ENCODE measurements around the gene TMEM59.
"Not testable (repeated sequence)": the region's sequence is repeated elsewhere in the genome, so short reads cannot be mapped to it uniquely, and the experiment has no call there.

Gene TMEM59

DNA sequence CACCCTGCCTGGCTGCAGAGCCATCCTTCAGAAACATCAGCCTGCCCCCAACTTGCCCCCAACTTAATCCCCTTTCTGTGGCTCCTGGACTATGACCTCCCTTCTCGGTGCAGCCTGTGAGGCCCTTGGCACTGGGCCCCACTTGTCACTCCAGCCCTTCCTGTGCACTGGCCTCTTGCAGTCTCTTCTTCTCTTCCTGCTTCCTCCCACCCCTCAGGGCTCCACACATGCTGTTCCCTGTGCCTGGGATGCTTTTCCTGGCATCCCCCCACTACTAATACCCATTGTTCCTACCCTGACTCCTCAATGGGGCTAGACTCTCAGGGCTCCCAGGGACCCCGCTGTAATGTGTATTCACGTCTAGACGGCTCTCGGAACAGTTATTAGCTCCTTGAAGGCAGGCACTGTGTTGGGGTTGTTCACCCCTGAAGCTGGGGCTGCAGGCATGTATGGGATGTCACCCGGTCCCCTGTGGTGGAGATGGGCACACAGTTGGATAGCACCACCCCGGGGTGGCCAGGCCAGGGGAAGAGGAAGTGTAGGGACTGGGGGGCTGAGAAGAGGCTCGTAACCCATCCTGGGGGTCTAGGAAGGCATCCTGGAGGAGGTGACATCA lies 39.5 kb downstream of the TMEM59 start:
- DNase-seq (ENCODE audit: low spot score) = no peak

DNA sequence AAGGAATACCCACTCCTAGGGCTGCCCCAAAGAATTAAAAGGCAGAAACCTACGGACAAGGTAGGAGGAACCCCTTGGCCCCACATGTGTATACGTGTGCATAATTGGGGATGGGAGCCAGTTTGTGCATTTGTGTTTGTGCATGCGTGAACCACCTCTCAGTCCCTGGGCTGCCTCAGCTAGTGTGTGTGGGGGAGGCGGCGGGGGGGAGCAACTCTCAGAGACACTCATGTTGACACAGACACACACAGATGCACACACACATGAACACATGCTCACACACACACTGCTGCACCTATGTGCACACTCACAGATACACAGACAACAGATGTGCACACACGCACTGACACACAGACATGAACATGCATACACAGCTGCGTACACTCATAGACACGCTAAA lies 40.1 kb downstream of the TMEM59 start:
- DNase-seq (ENCODE audit: low spot score) = no peak

DNA sequence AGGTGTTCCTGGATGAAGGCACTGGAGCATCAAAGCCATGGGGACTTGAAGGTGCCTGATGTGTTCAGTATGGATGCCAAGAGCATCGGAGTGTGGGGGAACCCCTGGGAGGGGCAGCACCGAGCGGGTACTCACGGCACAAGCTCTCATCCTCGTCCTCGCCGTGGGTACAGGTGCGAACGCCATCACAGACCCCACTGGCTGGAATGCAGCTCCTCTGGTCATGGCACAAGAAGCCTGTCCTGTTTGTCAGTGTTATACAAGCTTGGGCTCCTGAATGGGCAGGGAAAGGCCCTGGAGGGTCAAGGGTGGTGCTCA lies 41.0 kb downstream of the TMEM59 start:
- no peak for DNase-seq (ENCODE audit: low spot score)

DNA sequence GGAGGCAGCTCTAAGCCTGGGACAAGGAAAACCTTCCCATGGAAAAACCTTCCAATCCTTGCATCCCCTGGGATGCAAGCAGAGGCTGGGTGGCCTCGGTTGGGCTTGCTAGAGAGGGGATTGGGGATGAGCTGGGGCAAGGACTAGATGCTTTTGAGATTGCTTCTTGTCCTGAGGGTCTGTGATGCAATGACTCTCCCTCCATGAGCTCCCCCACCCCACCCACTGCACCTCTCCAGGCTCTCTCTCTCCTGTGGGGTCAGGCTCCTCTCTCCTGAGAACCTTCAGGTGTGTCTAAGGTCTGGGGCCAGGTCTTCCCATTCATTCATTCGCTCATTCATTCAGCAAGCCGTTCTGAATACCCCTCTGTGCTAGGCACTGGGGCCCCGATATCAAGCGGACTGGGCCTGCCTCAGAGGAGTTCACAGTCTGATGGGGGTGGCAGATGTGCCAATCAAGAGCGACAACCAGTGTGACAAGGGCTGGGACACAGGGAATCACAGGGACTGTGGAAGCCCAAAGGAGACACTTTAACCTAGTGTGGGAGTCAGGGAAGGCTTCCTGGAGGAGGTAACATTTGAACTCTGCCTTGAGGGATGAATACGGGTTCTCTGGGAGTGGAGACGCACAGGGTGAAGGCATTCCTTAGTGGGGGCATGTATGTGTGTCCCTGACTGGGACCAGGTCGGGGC lies 41.5 kb downstream of the TMEM59 start:
- DNase-seq (ENCODE audit: low spot score) = no peak

DNA sequence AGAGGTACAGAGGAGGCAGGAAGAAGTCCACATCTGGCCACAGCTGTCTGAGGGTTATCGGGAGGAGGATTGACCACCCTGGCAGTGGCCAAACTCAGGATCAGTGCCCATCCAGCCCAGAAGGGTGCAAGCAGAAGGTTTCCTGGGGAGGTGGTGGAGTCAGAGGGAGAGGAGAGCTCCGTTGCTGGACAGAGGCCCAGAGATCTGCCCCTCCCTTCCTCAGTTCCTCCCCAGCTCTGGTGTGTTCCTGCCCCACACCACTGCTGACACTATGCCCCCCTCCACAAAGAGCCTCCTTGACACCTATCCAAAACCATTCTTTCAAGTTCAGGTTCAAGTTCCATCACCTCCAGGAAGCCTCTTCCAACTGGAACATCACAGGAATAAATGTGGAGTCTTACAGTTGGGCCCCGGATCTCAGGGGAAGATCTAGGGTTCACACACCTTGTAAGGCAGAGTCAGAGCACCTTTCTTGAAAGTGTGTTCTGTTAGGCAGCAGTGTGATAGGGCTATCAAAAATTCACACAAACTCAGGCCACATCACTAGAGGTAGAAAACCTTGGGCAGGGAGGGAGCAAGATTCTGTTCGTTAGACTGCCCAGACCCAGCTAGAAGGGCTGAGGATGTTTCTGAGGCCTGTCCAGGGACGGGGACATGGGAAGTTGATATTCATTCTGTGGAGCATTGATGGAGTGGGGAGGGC lies 42.4 kb downstream of the TMEM59 start:
- no peak for DNase-seq (ENCODE audit: low spot score)

DNA sequence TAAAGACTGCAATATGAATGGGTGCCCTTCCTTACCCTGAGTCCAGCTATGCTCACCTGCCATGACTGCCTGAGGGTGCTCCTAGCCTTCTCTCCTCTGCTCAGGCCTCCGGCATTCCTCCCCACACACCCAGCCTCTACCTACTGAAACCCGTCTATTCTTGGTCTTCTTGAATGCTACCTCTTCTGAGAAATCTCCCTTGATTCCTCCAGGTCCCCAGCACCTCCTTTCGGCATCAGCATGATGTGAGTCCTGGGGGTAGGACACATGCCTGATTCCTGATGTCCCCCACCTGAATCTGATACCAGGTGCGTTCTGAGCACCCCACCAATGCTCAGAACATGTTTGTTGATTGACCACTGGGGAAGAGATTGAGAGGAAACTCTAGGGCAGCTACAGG lies 43.6 kb downstream of the TMEM59 start:
- DNase-seq (ENCODE audit: low spot score) = no peak

DNA sequence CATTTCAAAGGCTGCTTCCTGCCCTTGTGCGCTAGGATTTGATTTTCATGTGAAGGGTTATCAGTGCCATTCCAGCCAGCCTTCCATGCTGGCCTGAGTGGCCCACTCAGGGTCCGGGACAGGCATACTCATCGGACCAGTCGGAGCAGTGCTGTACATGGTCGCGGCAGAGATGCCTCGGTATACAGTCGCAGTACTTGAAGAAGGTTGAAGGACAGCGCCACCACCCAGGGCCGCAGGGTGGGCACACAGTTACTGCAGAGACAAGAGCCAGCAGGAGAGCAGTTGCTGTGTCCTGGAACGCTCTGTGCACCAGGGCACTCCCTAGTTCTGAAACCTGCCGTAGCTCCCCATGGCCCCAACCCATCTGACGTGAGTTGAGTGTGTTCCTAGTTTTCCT lies 44.1 kb downstream of the TMEM59 start:
- no peak for DNase-seq (ENCODE audit: low spot score)

DNA sequence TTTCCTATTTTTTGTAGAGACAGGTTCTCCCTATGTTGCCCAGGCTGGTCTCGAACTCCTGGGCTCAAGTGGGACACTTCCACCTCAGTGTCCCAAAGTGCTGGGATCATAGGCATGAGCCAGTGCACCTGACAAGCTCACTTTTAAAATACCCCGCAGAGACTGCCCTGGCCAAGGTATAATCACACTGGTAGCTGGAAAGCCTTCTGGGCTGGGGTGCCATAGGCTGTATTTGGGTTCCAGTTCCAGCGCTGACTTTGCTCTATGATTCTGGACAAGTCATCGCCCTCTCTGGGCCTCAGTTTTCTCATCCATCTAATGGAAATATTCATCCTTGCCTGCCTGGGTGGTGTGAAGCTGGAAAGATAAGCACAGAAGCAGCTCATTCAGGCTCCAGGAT lies 45.4 kb downstream of the TMEM59 start:
- no peak for DNase-seq (ENCODE audit: low spot score)

DNA sequence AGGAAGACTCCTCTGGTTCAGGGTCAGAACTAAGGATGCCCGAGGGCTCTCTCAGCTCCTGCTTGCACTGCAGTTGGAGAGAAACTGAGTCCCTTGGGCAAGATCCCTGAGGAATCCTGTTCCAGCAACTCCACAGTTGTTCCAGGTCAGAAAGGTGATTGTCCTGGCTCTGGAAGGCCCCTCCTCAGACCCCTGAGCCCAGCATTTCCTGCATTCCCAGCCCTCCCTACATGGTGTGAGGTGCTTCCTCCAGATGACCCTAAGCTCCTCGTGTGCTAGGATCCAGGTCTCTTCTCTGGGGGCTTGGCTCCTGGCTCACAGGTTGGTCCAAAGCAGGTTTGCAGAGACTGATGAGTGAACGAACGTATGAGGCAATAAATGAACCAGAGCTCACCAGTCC lies 46.5 kb downstream of the TMEM59 start:
- DNase-seq (ENCODE audit: low spot score) = no peak

DNA sequence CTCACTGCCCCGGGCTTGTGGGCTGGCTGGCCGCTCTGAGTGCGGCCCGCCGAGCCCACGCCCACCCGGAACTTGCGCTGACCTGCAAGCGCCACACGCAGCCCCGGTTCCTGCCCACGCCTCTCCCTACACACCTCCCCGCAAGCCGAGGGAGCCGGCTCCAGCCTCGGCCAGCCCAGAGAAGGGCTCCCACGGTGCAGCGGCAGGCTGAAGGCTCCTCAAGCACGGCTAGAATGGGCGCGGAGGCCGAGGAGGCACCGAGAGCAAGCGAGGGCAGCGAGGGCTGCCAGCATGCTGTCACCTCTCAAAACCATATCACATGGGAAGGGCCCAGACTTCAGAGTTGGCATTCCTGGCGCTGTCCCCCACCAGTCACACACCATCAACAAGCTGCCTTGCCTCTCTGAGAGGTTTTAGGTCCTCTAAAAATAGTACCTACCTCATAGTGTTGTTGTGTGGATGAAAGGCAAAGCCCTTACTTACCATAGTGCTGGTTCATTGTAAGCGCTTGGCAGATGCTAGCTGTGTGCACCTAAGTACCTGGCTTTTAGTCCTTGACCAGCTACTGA lies 48.4 kb downstream of the TMEM59 start:
- no peak for DNase-seq (ENCODE audit: low spot score)

DNA sequence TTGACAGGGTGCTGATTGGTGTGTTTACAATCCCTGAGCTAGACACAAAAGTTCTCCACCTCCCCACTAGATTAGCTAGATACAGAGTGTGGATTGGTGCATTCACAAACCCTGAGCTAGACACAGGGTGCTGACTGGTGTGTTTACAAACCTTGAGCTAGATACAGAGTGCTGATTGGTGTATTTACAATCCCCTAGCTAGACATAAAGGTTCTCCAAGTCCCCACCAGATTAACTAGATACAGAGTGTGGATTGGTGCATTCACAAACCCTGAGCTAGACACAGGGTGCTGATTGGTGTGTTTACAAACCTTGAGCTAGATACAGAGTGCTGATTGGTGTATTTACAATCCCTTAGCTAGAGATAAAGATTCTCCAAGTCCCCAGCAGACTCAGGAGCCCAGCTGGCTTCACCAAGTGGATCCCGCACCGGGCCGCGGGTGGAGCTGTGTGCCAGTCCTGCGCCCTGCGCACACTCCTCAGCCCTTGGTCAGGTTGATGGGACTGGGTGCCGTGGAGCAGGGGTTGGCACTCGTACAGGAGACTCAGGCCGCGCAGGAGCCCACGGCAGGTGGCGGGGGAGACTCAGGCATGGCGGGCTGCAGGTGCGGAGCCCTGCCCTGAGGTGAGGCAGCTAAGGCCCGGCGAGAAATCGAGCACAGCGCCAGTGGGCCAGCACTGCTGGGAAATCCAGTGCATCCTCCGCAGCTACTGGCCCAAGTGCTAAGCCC lies 49.1 kb downstream of the TMEM59 start:
- DNase-seq (ENCODE audit: low spot score) = not testable (repeated sequence)

DNA sequence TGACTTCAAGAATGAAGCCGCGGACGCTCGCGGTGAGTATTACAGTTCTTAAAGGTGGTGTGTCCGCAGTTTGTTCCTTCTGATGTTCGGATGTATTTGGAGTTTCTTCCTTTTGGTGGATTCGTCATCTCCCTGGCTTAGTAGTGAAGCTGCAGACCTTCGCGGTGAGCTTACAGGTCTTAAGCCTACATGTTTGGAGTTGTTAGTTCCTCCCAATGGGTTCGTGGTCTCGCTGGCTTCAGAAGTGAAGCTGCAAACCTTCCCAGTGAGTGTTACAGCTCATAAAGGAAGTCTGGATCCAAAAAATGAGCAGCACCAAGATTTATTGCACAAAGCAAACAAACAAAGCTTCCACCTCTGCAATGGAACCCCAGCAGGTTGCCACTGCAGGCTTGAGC lies 49.8 kb downstream of the TMEM59 start:
- no peak for DNase-seq (ENCODE audit: low spot score)

DNA sequence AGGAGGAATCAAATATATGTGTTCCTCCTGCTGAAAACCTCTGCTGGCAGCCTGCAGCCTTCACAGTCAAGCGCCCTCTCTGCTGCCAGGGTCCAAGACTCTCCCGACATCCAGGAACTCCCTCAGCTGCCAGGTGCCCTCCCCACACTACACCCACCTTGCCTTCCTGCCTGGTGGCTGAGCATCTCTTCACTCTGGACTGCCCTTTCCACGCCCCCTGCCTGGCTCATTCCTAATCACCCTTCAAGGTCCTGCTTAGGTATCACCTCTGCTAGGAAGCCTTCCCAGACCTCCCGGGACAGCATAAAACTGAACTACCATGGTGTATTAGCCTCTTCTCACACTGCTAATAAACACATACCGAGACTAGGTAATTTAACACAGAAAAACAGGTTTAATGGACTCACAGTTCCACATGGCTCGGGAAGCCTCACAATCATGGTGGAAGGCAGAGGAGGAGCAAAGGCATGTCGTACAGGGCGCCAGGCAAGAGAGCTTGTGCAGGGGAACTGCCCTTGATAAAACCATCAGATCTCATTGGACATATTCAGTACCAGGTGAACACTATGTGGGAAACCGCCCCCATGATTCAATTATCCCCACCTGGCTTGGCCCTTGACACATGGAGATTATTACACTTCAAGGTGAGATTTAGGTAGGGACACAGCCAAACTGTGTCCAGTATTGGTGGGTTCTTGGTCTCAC lies 50.3 kb downstream of the TMEM59 start:
- DNase-seq (ENCODE audit: low spot score) = no peak

DNA sequence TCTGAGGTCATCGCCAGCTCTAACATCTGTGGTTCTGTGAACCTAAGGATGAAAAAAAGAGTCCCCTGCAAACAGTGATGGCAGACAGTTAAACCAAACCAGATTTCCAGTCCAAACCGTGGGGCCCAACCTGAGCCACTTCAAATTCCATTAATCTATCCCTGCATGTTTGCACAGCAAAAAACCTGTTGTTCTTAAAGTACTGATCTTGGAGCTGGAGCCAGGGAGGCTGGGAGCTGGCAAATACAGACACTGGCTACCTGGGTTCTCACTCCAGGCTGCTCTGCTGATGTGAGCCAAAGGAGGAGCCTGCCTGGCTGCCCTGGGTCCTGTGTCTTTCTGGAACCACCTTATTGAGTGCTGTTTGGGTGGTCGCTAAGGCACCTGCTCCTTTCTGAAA lies 51.4 kb downstream of the TMEM59 start:
- DNase-seq (ENCODE audit: low spot score) = no peak

DNA sequence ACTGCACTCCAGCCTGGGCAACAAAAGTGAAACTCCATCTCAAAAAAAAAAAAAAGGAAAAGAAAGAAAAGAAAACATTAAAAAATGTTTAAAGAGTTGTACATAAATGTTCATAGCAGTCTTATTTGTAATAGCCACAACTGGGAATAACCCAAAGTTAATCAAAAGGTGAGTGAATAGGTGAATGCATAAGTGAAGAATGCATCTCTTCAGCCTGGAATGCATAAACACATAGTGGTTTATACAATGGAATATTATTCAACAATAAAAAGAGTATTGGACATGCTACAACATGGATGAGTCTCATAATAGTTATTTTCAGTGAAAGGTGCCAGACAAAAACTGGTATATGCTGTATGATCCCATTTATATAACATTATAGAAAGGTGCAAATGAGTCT lies 53.1 kb downstream of the TMEM59 start:
- DNase-seq (ENCODE audit: low spot score) = no peak

DNA sequence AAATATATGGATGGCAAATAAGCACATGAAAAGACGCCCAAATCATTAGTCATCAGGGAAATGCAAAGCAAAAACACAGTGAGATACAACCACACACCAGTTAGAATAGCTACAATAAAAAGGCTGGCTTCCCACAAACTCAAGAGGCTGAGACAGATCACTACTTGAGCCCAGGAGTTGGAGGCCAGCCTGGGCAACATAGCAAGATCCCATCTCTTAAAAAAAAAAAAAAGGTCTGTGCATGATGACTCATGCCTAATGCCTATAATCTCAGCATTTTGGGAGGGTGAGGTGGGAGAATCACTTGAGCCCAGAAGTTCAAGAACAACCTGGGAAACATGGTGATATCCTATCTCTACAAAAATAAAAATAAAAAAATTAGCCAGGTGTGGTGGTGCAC lies 54.8 kb downstream of the TMEM59 start:
- no peak for DNase-seq (ENCODE audit: low spot score)

DNA sequence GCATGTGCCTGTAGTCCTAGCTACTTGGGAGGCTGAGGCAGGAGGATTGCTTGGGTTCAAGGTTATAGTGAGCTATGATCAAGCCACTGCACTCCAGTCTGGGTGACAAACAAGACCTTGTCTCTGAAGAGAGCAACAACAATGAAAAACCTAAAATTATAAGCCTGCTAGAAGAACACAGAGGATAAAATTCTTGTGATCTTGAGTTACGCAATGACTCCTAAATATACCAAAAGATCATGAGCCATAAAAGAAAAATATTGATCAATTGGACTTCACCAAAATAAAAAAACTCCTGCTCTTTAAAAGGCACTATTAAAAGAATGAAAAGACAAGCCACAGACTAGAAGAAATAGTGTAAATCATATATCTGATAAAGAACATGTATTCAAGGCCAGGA lies 57.3 kb downstream of the TMEM59 start:
- DNase-seq (ENCODE audit: low spot score) = no peak

DNA sequence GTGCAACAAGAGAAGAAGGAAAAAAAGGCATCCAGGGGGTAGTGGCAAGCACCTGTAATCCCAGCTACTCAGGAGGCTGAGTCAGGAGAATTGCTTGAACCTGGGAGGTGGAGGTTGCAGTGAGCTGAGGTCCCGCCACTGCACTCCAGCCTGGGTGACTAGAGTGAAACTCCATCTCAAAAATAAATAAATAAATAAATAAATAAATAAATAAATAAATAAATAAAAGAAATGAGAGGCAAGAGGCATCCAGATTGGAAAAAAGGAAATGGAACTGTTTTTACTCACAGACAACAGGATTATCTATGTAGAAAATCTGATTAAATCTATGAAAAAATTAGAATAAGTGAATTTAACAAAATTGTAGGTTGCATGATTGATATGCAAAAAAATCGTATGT lies 58.5 kb downstream of the TMEM59 start:
- DNase-seq (ENCODE audit: low spot score) = not testable (repeated sequence)

DNA sequence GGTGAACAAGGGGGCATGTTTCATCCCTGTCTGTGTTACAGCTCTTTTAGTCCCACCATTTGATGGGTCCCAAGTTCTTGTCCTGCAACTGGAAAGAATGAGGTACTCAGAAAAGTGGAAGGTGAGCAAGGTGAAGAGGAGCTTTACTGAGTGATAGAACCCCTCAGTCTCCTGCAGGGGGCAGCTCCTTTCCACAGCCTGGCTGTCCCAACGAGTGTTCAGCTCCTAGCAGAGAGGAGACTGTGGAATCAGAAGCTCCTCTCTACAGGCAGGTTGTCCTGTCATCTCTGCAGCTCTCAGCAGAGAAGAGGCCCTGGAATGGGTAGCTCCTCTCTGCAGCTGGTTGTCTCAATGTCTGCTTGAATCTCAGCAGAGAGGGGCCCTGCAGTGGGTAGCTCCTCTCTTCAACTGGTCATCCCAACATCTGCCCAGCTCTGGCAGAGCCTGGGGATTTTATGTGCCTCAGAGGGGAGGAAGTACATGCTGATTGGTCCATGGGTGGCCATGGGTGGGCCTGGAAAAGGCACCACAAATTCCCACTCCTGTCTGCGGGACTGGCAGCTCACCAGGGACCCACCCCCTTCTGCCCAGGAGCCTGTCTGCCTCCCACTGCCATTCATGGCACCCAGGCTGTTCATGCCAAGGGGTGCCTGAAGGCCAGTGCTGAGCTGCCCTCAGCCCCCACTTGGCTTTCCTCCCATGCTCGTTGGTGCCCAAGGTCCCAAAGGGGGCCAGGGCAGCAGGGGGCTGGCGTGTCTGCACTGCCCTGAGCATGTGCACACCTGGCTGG lies 60.7 kb downstream of the TMEM59 start:
- no peak for DNase-seq (ENCODE audit: low spot score)

DNA sequence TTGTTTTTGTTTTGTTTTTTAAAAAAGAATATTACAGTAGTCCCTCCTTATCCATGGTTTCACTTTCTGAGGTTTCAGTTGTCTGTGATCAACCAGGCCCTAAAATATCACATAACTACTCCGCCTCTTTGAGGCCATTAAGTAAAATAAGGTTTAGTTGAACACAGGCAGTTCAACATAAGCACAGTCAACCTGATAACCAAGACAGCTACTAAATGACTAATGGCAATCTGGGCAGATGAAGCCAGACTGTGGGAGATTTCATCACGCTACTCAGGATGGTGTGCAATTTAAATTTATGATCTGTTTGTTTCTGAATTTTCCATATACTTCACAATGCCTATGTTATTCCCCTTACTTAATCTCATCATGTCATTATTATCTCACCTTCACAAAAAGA lies 65.1 kb downstream of the TMEM59 start:
- DNase-seq (ENCODE audit: low spot score) = no peak

DNA sequence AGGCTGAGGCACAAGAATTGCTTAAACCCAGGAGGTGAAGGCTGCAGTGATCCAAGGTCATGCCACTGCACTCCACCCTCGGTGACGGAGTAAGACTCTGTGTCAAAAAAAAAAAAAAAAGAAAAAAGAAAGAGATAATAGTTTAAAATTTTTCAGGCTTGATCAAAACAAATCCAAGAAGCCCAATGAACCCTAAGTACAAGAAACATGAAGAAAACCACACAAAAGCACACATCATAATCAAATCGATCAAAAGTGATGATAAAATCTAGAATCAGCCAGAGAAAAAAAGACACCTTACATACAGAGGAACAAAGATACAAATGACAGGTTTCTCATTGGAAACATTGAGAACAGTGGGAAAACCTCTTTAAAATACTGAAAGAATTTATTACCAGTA lies 66.5 kb downstream of the TMEM59 start:
- DNase-seq (ENCODE audit: low spot score) = no peak
